Measurements from ENCODE around the gene RFPL1.
"Not testable (repeated sequence)": the region's sequence is repeated elsewhere in the genome, so short reads cannot be mapped to it uniquely, and the experiment has no call there.

RFPL1 gene

GRCh38 chr22:29397791-29398190 lies 40.6 kb upstream of the RFPL1 start:
- H3K27ac ChIP-seq (ENCODE audit: low read depth, low read length) = no peak overlapping the region
- no peaks in the 10 kb centered on the region for H3K9me2 ChIP-seq (replicated peaks; ENCODE audit: control insufficient read depth, low read length)
- H3K36me3 ChIP-seq (ENCODE audit: control insufficient read depth, low read length) = no peaks in the 10 kb centered on the region
- no peaks in the 10 kb centered on the region for H3K9me3 ChIP-seq (ENCODE audit: control insufficient read depth, insufficient read depth, low read length)
- no peaks in the 10 kb centered on the region for H3F3A ChIP-seq (ENCODE audit: control insufficient read depth, insufficient read depth)
- peaks cover 37% of the 10 kb centered on the region for H3K27me3 ChIP-seq (ENCODE audit: control insufficient read depth, low read length)
- no peak overlapping the region for H3K4me2 ChIP-seq (ENCODE audit: low read length)
- no peaks in the 10 kb centered on the region for H4K20me1 ChIP-seq (ENCODE audit: control insufficient read depth, insufficient read depth, low read depth, low read length)
- no peak overlapping the region for H3K4me3 ChIP-seq (ENCODE audit: low read length)
- peaks cover 10% of the 10 kb centered on the region for H3K4me1 ChIP-seq (ENCODE audit: control insufficient read depth, low read length)
- no peaks in the 10 kb centered on the region for H3K79me2 ChIP-seq (ENCODE audit: control insufficient read depth, low read length)
- TF ChIP-seq, protein P1, sequence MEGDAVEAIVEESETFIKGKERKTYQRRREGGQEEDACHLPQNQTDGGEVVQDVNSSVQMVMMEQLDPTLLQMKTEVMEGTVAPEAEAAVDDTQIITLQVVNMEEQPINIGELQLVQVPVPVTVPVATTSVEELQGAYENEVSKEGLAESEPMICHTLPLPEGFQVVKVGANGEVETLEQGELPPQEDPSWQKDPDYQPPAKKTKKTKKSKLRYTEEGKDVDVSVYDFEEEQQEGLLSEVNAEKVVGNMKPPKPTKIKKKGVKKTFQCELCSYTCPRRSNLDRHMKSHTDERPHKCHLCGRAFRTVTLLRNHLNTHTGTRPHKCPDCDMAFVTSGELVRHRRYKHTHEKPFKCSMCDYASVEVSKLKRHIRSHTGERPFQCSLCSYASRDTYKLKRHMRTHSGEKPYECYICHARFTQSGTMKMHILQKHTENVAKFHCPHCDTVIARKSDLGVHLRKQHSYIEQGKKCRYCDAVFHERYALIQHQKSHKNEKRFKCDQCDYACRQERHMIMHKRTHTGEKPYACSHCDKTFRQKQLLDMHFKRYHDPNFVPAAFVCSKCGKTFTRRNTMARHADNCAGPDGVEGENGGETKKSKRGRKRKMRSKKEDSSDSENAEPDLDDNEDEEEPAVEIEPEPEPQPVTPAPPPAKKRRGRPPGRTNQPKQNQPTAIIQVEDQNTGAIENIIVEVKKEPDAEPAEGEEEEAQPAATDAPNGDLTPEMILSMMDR (IDR thresholded peaks at IDR 0.05; ENCODE audit: low read depth, low read length, poor library complexity, severe bottlenecking) = no peak
- TF ChIP-seq EZH2phosphoT487 (IDR thresholded peaks at IDR 0.05; ENCODE audit: borderline replicate concordance, low read length) = no peak

GRCh38 chr22:29400576-29400975 lies 37.8 kb upstream of the RFPL1 start:
- no peak overlapping the region for H3K4me2 ChIP-seq (ENCODE audit: low read length)
- TF ChIP-seq, protein P1 (IDR thresholded peaks at IDR 0.05; ENCODE audit: low read depth, low read length, poor library complexity, severe bottlenecking) = no peak
- no peak for TF ChIP-seq EZH2phosphoT487 (IDR thresholded peaks at IDR 0.05; ENCODE audit: borderline replicate concordance, low read length)
- H3K4me3 ChIP-seq (ENCODE audit: low read length) = no peak overlapping the region
- H4K20me1 ChIP-seq (ENCODE audit: control insufficient read depth, insufficient read depth, low read depth, low read length) = no peaks in the 10 kb centered on the region
- peaks cover 37% of the 10 kb centered on the region for H3K27me3 ChIP-seq (ENCODE audit: control insufficient read depth, low read length)
- H3K9me3 ChIP-seq (ENCODE audit: control insufficient read depth, insufficient read depth, low read length) = no peaks in the 10 kb centered on the region
- H3K4me1 ChIP-seq (ENCODE audit: control insufficient read depth, low read length) = no peaks in the 10 kb centered on the region
- H3K27ac ChIP-seq (ENCODE audit: low read depth, low read length) = no peak overlapping the region
- no peaks in the 10 kb centered on the region for H3K36me3 ChIP-seq (ENCODE audit: control insufficient read depth, low read length)
- H3F3A ChIP-seq (ENCODE audit: control insufficient read depth, insufficient read depth) = no peaks in the 10 kb centered on the region
- no peaks in the 10 kb centered on the region for H3K79me2 ChIP-seq (ENCODE audit: control insufficient read depth, low read length)
- no peaks in the 10 kb centered on the region for H3K9me2 ChIP-seq (replicated peaks; ENCODE audit: control insufficient read depth, low read length)

GRCh38 chr22:29401538-29401937 lies 36.8 kb upstream of the RFPL1 start:
- H3K36me3 ChIP-seq (ENCODE audit: control insufficient read depth, low read length); H4K20me1 ChIP-seq (ENCODE audit: control insufficient read depth, insufficient read depth, low read depth, low read length); H3K4me2 ChIP-seq (ENCODE audit: low read length): not testable (repeated sequence)

GRCh38 chr22:29408940-29409339 lies 29.4 kb upstream of the RFPL1 start:
- peak overlapping the region; percentile 2; the same call in 1 of the 2 replicates for H3K4me2 ChIP-seq (ENCODE audit: low read length)
- H3K9me2 ChIP-seq (replicated peaks; ENCODE audit: control insufficient read depth, low read length) = no peaks in the 10 kb centered on the region
- H3K4me3 ChIP-seq (ENCODE audit: low read length) = no peak overlapping the region
- no peaks in the 10 kb centered on the region for H3K36me3 ChIP-seq (ENCODE audit: control insufficient read depth, low read length)
- H3F3A ChIP-seq (ENCODE audit: control insufficient read depth, insufficient read depth) = peaks cover 4% of the 10 kb centered on the region; the same call in 1 of the 2 replicates
- TF ChIP-seq, protein P1 (IDR thresholded peaks at IDR 0.05; ENCODE audit: low read depth, low read length, poor library complexity, severe bottlenecking) = no peak
- no peak for TF ChIP-seq EZH2phosphoT487 (IDR thresholded peaks at IDR 0.05; ENCODE audit: borderline replicate concordance, low read length)
- no peaks in the 10 kb centered on the region for H3K9me3 ChIP-seq (ENCODE audit: control insufficient read depth, insufficient read depth, low read length)
- no peaks in the 10 kb centered on the region for H3K79me2 ChIP-seq (ENCODE audit: control insufficient read depth, low read length)
- peaks cover 25% of the 10 kb centered on the region for H3K4me1 ChIP-seq (ENCODE audit: control insufficient read depth, low read length)
- no peaks in the 10 kb centered on the region for H4K20me1 ChIP-seq (ENCODE audit: control insufficient read depth, insufficient read depth, low read depth, low read length)
- no peak overlapping the region for H3K27ac ChIP-seq (ENCODE audit: low read depth, low read length)
- H3K27me3 ChIP-seq (ENCODE audit: control insufficient read depth, low read length) = peaks cover 13% of the 10 kb centered on the region

More at GRCh38 chr22:29401538-29401937, 36.8 kb upstream of the RFPL1 start:
- H3K9me2 ChIP-seq (replicated peaks; ENCODE audit: control insufficient read depth, low read length); H3K79me2 ChIP-seq (ENCODE audit: control insufficient read depth, low read length); H3K27ac ChIP-seq (ENCODE audit: low read depth, low read length); H3K9me3 ChIP-seq (ENCODE audit: control insufficient read depth, insufficient read depth, low read length); H3K4me1 ChIP-seq (ENCODE audit: control insufficient read depth, low read length); H3K4me3 ChIP-seq (ENCODE audit: low read length); H3F3A ChIP-seq (ENCODE audit: control insufficient read depth, insufficient read depth): not testable (repeated sequence)
- peaks cover 31% of the 10 kb centered on the region for H3K27me3 ChIP-seq (ENCODE audit: control insufficient read depth, low read length)

GRCh38 chr22:29411569-29412211 lies 26.7 kb upstream of the RFPL1 start:
- H3K4me3 ChIP-seq (ENCODE audit: low read length); H3K36me3 ChIP-seq (ENCODE audit: control insufficient read depth, low read length); H3F3A ChIP-seq (ENCODE audit: control insufficient read depth, insufficient read depth); H3K79me2 ChIP-seq (ENCODE audit: control insufficient read depth, low read length); H3K9me2 ChIP-seq (replicated peaks; ENCODE audit: control insufficient read depth, low read length); H3K27ac ChIP-seq (ENCODE audit: low read depth, low read length); H3K9me3 ChIP-seq (ENCODE audit: control insufficient read depth, insufficient read depth, low read length); H4K20me1 ChIP-seq (ENCODE audit: control insufficient read depth, insufficient read depth, low read depth, low read length): not testable (repeated sequence)
- Histone ChIP-seq H3K27me3 (ENCODE audit: control insufficient read depth, low read length) (peaks cover 37% of the 10 kb centered on the region), H3K4me1 (ENCODE audit: control insufficient read depth, low read length) (peaks cover 25% of the 10 kb centered on the region), H3K4me2 (ENCODE audit: low read length) (peak overlapping the region; percentile 25; the same call in 1 of the 2 replicates)
